Endodermal cell (in vitro differentiated cells): ENCODE data around the gene COPA. TPM values are rescaled to one million over a fixed set of nuclear protein-coding genes. Genes with fewer than 3 reads are reported as not detected.

Experiments used
- DNase-seq: peaks from one replicate; pipeline ENCODE4 v3.0.0-alpha.2; 2017
- H3K27ac ChIP-seq: 2 replicates; pipeline ENCODE4 v1.5.1; 2013; ENCODE audit warnings: mild to moderate bottlenecking, low read depth, low read length, moderate library complexity
- H3K27me3 ChIP-seq: 2 replicates; pipeline ENCODE4 v1.6.1; 2013; ENCODE audit warnings: mild to moderate bottlenecking, low read length, moderate library complexity; ENCODE audit not compliant: insufficient read depth, control insufficient read depth, poor library complexity, severe bottlenecking
- H3K36me3 ChIP-seq: 2 replicates; pipeline ENCODE4 v1.7.0; 2013; ENCODE audit warnings: mild to moderate bottlenecking, low read length, moderate library complexity; ENCODE audit not compliant: control insufficient read depth, insufficient read depth
- H3K4me1 ChIP-seq: one replicate; pipeline ENCODE4 v1.7.0; 2013; ENCODE audit warnings: low read length; ENCODE audit not compliant: control insufficient read depth, insufficient read depth
- H3K4me3 ChIP-seq: 2 replicates; pipeline ENCODE4 v1.5.1; 2013; ENCODE audit warnings: mild to moderate bottlenecking, low read length, moderate library complexity
- H3K9ac ChIP-seq: 2 replicates; pipeline ENCODE4 v1.6.1; 2013; ENCODE audit warnings: mild to moderate bottlenecking, low read length, moderate library complexity; ENCODE audit not compliant: poor library complexity, severe bottlenecking; ENCODE audit errors: extremely low read depth
- H3K9me3 ChIP-seq: 2 replicates; pipeline ENCODE4 v1.6.1; 2013; ENCODE audit warnings: mild to moderate bottlenecking, low read length, moderate library complexity; ENCODE audit not compliant: control insufficient read depth
- H3K27ac Mint-ChIP-seq: 2 replicates; pipeline ENCODE4 v1.8.0; 2020; ENCODE audit warnings: mixed read lengths
- H3K27me3 Mint-ChIP-seq: 2 replicates; pipeline ENCODE4 v1.8.0; 2021; ENCODE audit warnings: mild to moderate bottlenecking, mixed read lengths; ENCODE audit not compliant: insufficient read depth
- H3K36me3 Mint-ChIP-seq: 2 replicates; pipeline ENCODE4 v1.8.0; 2020; ENCODE audit warnings: low read depth, mixed read lengths
- H3K4me1 Mint-ChIP-seq: 2 replicates; pipeline ENCODE4 v1.8.0; 2020; ENCODE audit warnings: mixed read lengths
- H3K4me3 Mint-ChIP-seq: 2 replicates; pipeline ENCODE4 v1.8.0; 2020; ENCODE audit warnings: mild to moderate bottlenecking, moderate library complexity, mixed read lengths
- H3K9me3 Mint-ChIP-seq: 2 replicates; pipeline ENCODE4 v1.8.0; 2020; ENCODE audit warnings: mild to moderate bottlenecking, mixed read lengths
- WGBS, 2 experiments: methylation state at CpG; one replicate each; pipeline versions ENCODE4 v1.1.5 to v1.1.7; 2013; ENCODE audit warnings: missing lambda C conversion rate in 2 of 2, mixed read lengths in 1 of 2; ENCODE audit not compliant: insufficient coverage in 1 of 2, insufficient read length in 1 of 2; 5-methylcytosine and 5-hydroxymethylcytosine counted together
- total RNA-seq, 2 donors: library from RNA; stranded (reverse); fragmentation: NEBNext Ultra II Directional in 1 of 2; extraction: Animal tissue kit (Norgen Biotek cat#: 25700) in 1 of 2; gene quantifications; 2 replicates in 1 of 2; 3 replicates in 1 of 2; pipeline ENCODE4 v1.2.1, GENCODE V29; 2021
- TF ChIP-seq, protein P1 (sequence below): fragments of 200-600 bp; sonication (generic); conservative IDR thresholded peaks from 2 replicates; pipeline ENCODE4 v1.5.0; 2021; ENCODE audit warnings: antibody characterized with exemption, mild to moderate bottlenecking

Gene COPA
- total RNA-seq, 2 donors from 2014 or later = 159 to 174 TPM

DNA sequence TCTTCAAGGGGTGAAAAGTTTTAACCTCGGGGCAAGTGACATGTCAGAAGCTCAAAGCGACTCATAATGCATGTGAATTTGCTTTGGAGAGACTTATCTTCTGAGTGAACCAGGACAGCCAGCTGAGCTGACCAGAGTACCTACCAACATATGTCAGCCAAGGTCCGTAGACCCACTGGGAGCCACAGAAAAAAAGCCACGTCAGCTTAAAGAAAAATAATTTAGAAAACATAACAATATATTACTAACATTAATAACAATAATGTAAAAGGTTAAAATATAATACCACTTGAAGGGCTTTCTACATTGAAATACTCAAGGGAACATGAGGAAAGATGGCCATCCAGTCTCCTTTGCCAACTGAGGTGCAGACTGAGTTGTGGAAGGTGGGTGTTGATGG is 65.1 kb downstream of the COPA start:
- Histone ChIP-seq H3K27me3 (no peaks in the 10 kb centered on the region), H3K9ac (no peak overlapping the region), H3K9me3 (no peaks in the 10 kb centered on the region), H3K4me3 (no peak overlapping the region), H3K4me1 (no peaks in the 10 kb centered on the region), H3K36me3 (peaks cover 68% of the 10 kb centered on the region), H3K27ac (no peak overlapping the region)
- WGBS, 2 experiments = 96% methylated on average over 3 of the region's 4 CpGs; no CpG with 5 or more reads in 1 of the 2 experiments
- no peak for DNase-seq
- Mint-ChIP-seq H3K4me3 (no peak overlapping the region), H3K36me3 (peaks cover 48% of the 10 kb centered on the region), H3K27ac (no peak overlapping the region), H3K27me3 (no peaks in the 10 kb centered on the region), H3K4me1 (no peaks in the 10 kb centered on the region), H3K9me3 (no peaks in the 10 kb centered on the region)
- TF ChIP-seq, protein P1, sequence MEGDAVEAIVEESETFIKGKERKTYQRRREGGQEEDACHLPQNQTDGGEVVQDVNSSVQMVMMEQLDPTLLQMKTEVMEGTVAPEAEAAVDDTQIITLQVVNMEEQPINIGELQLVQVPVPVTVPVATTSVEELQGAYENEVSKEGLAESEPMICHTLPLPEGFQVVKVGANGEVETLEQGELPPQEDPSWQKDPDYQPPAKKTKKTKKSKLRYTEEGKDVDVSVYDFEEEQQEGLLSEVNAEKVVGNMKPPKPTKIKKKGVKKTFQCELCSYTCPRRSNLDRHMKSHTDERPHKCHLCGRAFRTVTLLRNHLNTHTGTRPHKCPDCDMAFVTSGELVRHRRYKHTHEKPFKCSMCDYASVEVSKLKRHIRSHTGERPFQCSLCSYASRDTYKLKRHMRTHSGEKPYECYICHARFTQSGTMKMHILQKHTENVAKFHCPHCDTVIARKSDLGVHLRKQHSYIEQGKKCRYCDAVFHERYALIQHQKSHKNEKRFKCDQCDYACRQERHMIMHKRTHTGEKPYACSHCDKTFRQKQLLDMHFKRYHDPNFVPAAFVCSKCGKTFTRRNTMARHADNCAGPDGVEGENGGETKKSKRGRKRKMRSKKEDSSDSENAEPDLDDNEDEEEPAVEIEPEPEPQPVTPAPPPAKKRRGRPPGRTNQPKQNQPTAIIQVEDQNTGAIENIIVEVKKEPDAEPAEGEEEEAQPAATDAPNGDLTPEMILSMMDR = no peak

DNA sequence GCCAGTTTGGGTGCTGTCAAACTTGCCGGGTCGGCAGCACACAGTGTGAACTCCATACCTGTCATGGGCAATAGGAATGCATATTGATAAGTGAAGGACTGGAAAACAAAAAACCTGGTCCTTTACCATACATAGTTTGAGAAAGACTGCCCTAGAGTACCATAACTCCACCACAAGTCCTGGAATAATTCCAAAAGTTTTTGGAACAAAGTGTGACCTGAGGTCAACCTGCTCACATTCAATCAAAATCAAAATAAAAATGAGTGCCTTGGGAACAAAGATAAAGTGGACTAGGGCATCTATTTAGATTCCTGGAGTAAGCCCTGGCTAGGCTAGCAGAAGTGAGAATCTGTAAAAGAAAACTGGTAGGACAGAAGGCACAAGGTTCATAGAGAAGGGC is 65.7 kb downstream of the COPA start:
- no peaks in the 10 kb centered on the region for H3K9me3 Mint-ChIP-seq
- Histone ChIP-seq H3K9me3 (no peaks in the 10 kb centered on the region), H3K36me3 (peaks cover 62% of the 10 kb centered on the region), H3K27me3 (no peaks in the 10 kb centered on the region), H3K27ac (no peak overlapping the region), H3K4me1 (no peaks in the 10 kb centered on the region), H3K4me3 (no peak overlapping the region), H3K9ac (no peak overlapping the region)
- H3K27ac Mint-ChIP-seq = no peak overlapping the region
- TF ChIP-seq, protein P1 = no peak
- no peak overlapping the region for H3K4me3 Mint-ChIP-seq
- H3K36me3 Mint-ChIP-seq = peaks cover 43% of the 10 kb centered on the region
- no peaks in the 10 kb centered on the region for H3K27me3 Mint-ChIP-seq
- H3K4me1 Mint-ChIP-seq = no peaks in the 10 kb centered on the region
- WGBS, 2 experiments = 90 to 100% methylated on average over 2 of the region's 2 CpGs
- no peak for DNase-seq

DNA sequence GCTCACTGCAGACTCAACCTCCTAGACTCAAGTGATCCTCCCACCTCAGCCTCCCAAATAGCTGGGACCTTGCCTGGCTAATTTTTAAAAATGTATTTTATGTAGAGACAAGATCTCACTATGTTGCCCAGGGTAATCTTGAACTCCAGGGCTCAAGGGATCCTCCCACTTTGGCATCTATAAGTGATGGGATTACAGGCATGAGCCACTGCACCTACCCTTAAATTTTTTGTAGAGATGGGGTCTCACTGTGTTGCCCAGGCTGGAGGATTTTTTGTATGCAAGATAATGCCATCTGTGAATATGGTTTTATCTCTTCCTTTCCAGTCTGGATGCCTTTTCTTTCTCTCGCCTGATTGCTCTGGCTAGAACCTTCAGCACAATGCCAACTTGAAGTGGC is 72.0 kb downstream of the COPA start:
- Mint-ChIP-seq H3K27ac (no peak overlapping the region), H3K4me1 (no peaks in the 10 kb centered on the region), H3K4me3 (no peak overlapping the region), H3K36me3 (no peaks in the 10 kb centered on the region), H3K27me3 (peaks cover 11% of the 10 kb centered on the region), H3K9me3 (no peaks in the 10 kb centered on the region)
- H3K36me3 ChIP-seq = peaks cover 6% of the 10 kb centered on the region
- no peak overlapping the region for H3K4me3 ChIP-seq
- 80% methylated on average over 1 of the region's 1 CpG; no CpG with 5 or more reads in 1 of the 2 experiments for WGBS, 2 experiments
- no peaks in the 10 kb centered on the region for H3K9me3 ChIP-seq
- TF ChIP-seq, protein P1 = no peak
- no peaks in the 10 kb centered on the region for H3K4me1 ChIP-seq
- no peaks in the 10 kb centered on the region for H3K27me3 ChIP-seq
- no peak overlapping the region for H3K9ac ChIP-seq
- no peak for DNase-seq
- no peak overlapping the region for H3K27ac ChIP-seq
